OCI-M2 (cell line): Measurements from ENCODE around the gene TRIM4.

Source experiments
- DNase-seq: peaks from one replicate; lab custom pipeline; 2025; ENCODE audit not compliant: unreplicated experiment; lab: John Stamatoyannopoulos, UW

The TRIM4 gene

GRCh38 chr7:99844328-99844727 lies 75.0 kb downstream of the TRIM4 start:
- DNase-seq, result no peak

GRCh38 chr7:99843808-99844207 lies 75.5 kb downstream of the TRIM4 start:
- no peak for DNase-seq

GRCh38 chr7:99842926-99843325 lies 76.4 kb downstream of the TRIM4 start:
- no peak for DNase-seq
